Aorta (tissue), 4 donors: ENCODE data around the gene UBXN11. TPM values are rescaled to one million over a fixed set of nuclear protein-coding genes. Genes with fewer than 3 reads are reported as not detected.

Experiments
- polyA plus RNA-seq, 2 donors: library from polyadenylated mRNA; stranded (reverse); fragments of 200-250 nt; gene quantifications; one replicate each; pipeline ENCODE4 v1.2.3, GENCODE V29; 2013
- total RNA-seq, 2 donors: library from RNA; stranded (reverse); fragmentation: NEBNext Ultra II Directional; extraction: Animal tissue kit (Norgen Biotek cat#: 25700); gene quantifications; one replicate each; pipeline ENCODE4 v1.2.1, GENCODE V29; 2021
- donor health status: healthy with polysubstance abuse.
- donor health status: Bipolar disorder and iron deficiency.
- donor health status: DM: no; HTN: no; CAD: no.
- donor health status: DM: yes; HTN: yes; CAD: no.

Gene UBXN11
- total and polyA plus RNA-seq, 4 donors, result 11.6 to 46.8 (median 24.2) TPM

Other genes with a start within 250 kb of the UBXN11 start
- under 1 TPM; 0.19 to 0.24 TPM for gene TRIM63, start 239.0 kb downstream of the UBXN11 start, total RNA-seq
- gene TRIM63, start 239.0 kb downstream of the UBXN11 start, polyA plus RNA-seq, result 1 to 10 TPM in 1 of 2 donors, under 1 TPM in 1; 0.36 to 1.5 TPM
- 1 to 10 TPM; 6.5 to 7.5 TPM for gene PDIK1L, start 194.8 kb downstream of the UBXN11 start, total RNA-seq
- gene PDIK1L, start 194.8 kb downstream of the UBXN11 start, polyA plus RNA-seq, result 1 to 10 TPM; 2.0 to 3.8 TPM
- 10 to 100 TPM in 1 of 2 donors, 1 to 10 TPM in 1; 5.0 to 15.7 TPM for gene FAM110D, start 147.6 kb downstream of the UBXN11 start, total RNA-seq
- gene FAM110D, start 147.6 kb downstream of the UBXN11 start, polyA plus RNA-seq, result 1 to 10 TPM in 1 of 2 donors, under 1 TPM in 1; 0.25 to 1.4 TPM
- gene C1orf232, start 137.7 kb downstream of the UBXN11 start, total RNA-seq, result not detected
- not detected for gene C1orf232, start 137.7 kb downstream of the UBXN11 start, polyA plus RNA-seq
- 10 to 100 TPM; 13.4 to 18.3 TPM for gene ZNF593, start 136.7 kb downstream of the UBXN11 start, total RNA-seq
- gene ZNF593, start 136.7 kb downstream of the UBXN11 start, polyA plus RNA-seq, result 10 to 100 TPM; 29.4 to 48.6 TPM
- not detected for gene ZNF593OS, start 134.8 kb downstream of the UBXN11 start, total RNA-seq
- under 1 TPM in 1 of 2 donors, not detected in 1; 0.20 TPM for gene ZNF593OS, start 134.8 kb downstream of the UBXN11 start, polyA plus RNA-seq
- gene CNKSR1, start 129.1 kb downstream of the UBXN11 start, total RNA-seq, result 1 to 10 TPM; 1.5 to 1.7 TPM
- gene CNKSR1, start 129.1 kb downstream of the UBXN11 start, polyA plus RNA-seq, result 1 to 10 TPM; 2.3 to 4.9 TPM
- not detected for gene CATSPER4, start 116.0 kb downstream of the UBXN11 start, total RNA-seq
- gene CATSPER4, start 116.0 kb downstream of the UBXN11 start, polyA plus RNA-seq, result not detected
- 1 to 10 TPM; 3.0 to 5.9 TPM for gene CEP85, start 72.4 kb downstream of the UBXN11 start, total RNA-seq
- gene CEP85, start 72.4 kb downstream of the UBXN11 start, polyA plus RNA-seq, result 1 to 10 TPM in 1 of 2 donors, under 1 TPM in 1; 0.74 to 1.9 TPM
- 100 to 1,000 TPM; 160 to 252 TPM for gene SH3BGRL3, start 26.6 kb downstream of the UBXN11 start, total RNA-seq
- 100 to 1,000 TPM; 219 to 232 TPM for gene SH3BGRL3, start 26.6 kb downstream of the UBXN11 start, polyA plus RNA-seq
- 10 to 100 TPM; 12.0 to 14.7 TPM for gene CD52, start 11.3 kb upstream of the UBXN11 start, total RNA-seq
- gene CD52, start 11.3 kb upstream of the UBXN11 start, polyA plus RNA-seq, result 10 to 100 TPM in 1 of 2 donors, 1 to 10 TPM in 1; 8.3 to 31.4 TPM
- gene CRYBG2, start 47.5 kb upstream of the UBXN11 start, total RNA-seq, result under 1 TPM in 1 of 2 donors, not detected in 1; 0.27 TPM
- gene CRYBG2, start 47.5 kb upstream of the UBXN11 start, polyA plus RNA-seq, result 1 to 10 TPM in 1 of 2 donors, under 1 TPM in 1; 0.05 to 6.4 TPM
- gene ZNF683, start 66.1 kb upstream of the UBXN11 start, total RNA-seq, result under 1 TPM; 0.24 to 0.65 TPM
- gene ZNF683, start 66.1 kb upstream of the UBXN11 start, polyA plus RNA-seq, result under 1 TPM in 1 of 2 donors, not detected in 1; 0.87 TPM
- not detected for gene LIN28A, start 104.2 kb upstream of the UBXN11 start, total RNA-seq
- not detected for gene LIN28A, start 104.2 kb upstream of the UBXN11 start, polyA plus RNA-seq
- gene DHDDS, start 125.7 kb upstream of the UBXN11 start, total RNA-seq, result 10 to 100 TPM; 42.3 to 46.4 TPM
- gene DHDDS, start 125.7 kb upstream of the UBXN11 start, polyA plus RNA-seq, result 10 to 100 TPM; 18.0 to 25.5 TPM
- 100 to 1,000 TPM; 153 to 171 TPM for gene HMGN2, start 165.8 kb upstream of the UBXN11 start, total RNA-seq
- 100 to 1,000 TPM; 385 to 535 TPM for gene HMGN2, start 165.8 kb upstream of the UBXN11 start, polyA plus RNA-seq
- gene RPS6KA1, start 223.1 kb upstream of the UBXN11 start, total RNA-seq, result 10 to 100 TPM; 12.0 to 21.0 TPM
- 10 to 100 TPM in 1 of 2 donors, under 1 TPM in 1; 0.87 to 21.4 TPM for gene RPS6KA1, start 223.1 kb upstream of the UBXN11 start, polyA plus RNA-seq